IMR-90 (cell line): ENCODE measurements around the gene APCDD1.

Experiments
- BHLHE40 ChIP-seq: fragments of 150-350 bp; IDR thresholded peaks from 2 replicates; pipeline ENCODE4 v1.6.1; 2016; ENCODE audit warnings: mild to moderate bottlenecking, low read depth, low read length
- CEBPB ChIP-seq: IDR thresholded peaks from 2 replicates; pipeline ENCODE4 v1.6.1; 2012; ENCODE audit warnings: low read depth, low read length, improper control_type of control experiment
- CTCF ChIP-seq: conservative IDR thresholded peaks from 2 replicates; pipeline ENCODE4 v1.5.1; 2012; ENCODE audit warnings: mild to moderate bottlenecking, low read depth, low read length, improper control_type of control experiment
- MAFK ChIP-seq: IDR thresholded peaks from 2 replicates; pipeline ENCODE4 v1.6.1; 2012; ENCODE audit warnings: low read depth, low read length, improper control_type of control experiment
- POLR2A ChIP-seq: IDR thresholded peaks from 2 replicates; pipeline ENCODE4 v1.6.1; 2012; ENCODE audit warnings: mild to moderate bottlenecking, low read depth, low read length
- RAD21 ChIP-seq: IDR thresholded peaks from 2 replicates; pipeline ENCODE4 v1.6.1; 2012; ENCODE audit warnings: low read length, improper control_type of control experiment
- RCOR1 ChIP-seq: IDR thresholded peaks from 2 replicates; pipeline ENCODE4 v1.6.1; 2012; ENCODE audit warnings: mild to moderate bottlenecking, low read length, improper control_type of control experiment; ENCODE audit not compliant: insufficient replicate concordance
- RFX5 ChIP-seq: IDR thresholded peaks from 2 replicates; pipeline ENCODE4 v1.8.0; 2012; ENCODE audit warnings: low read depth, mild to moderate bottlenecking, low read length, moderate library complexity
- SMC3 ChIP-seq: fragments of 150-350 bp; IDR thresholded peaks from 2 replicates; pipeline ENCODE4 v1.6.1; 2016; ENCODE audit warnings: low read depth, mild to moderate bottlenecking, antibody characterized with exemption, low read length, moderate library complexity
- USF2 ChIP-seq: fragments of 150-350 bp; IDR thresholded peaks from 2 replicates; pipeline ENCODE4 v1.6.1; 2017; ENCODE audit warnings: mild to moderate bottlenecking, antibody characterized with exemption, low read length, low read depth

GRCh38 chr18:10444314-10445006, 10.0 kb upstream of the APCDD1 start:
- TF ChIP-seq USF2 (no peak), CTCF (no peak), RCOR1 (no peak), CEBPB (no peak), POLR2A (no peak), MAFK (no peak), BHLHE40 (no peak), SMC3 (no peak), RAD21 (no peak), RFX5 (no peak)
